HCT116 (cell line): ENCODE data around the gene FSIP1.

Source experiments
- ATF3 ChIP-seq: IDR thresholded peaks from 2 replicates; pipeline ENCODE4 v1.6.1; 2012
- CBX3 ChIP-seq: IDR thresholded peaks from 2 replicates; pipeline ENCODE4 v1.6.1; 2012; ENCODE audit warnings: low read depth
- CTCF ChIP-seq, 3 experiments: fragments of 200-600 bp in 1 of 3; sonication (generic) in 1 of 3; IDR thresholded peaks in 2 of 3; conservative IDR thresholded peaks in 1 of 3; 2 replicates each; pipeline ENCODE4 v1.5.1; 2012 to 2017; ENCODE audit warnings: low read depth in 2 of 3, low read length in 2 of 3, antibody characterized with exemption in 1 of 3, borderline replicate concordance in 1 of 3, control low read depth in 1 of 3, mild to moderate bottlenecking in 1 of 3, mixed read lengths in 1 of 3, mixed run types in 1 of 3, moderate library complexity in 1 of 3; ENCODE audit not compliant: insufficient read depth in 1 of 3
- EZH2 ChIP-seq: fragments of 200-600 bp; sonication (generic); IDR thresholded peaks from 2 replicates; pipeline ENCODE4 v1.6.1; 2017; ENCODE audit warnings: antibody characterized with exemption, mixed run types
- POLR2A ChIP-seq: IDR thresholded peaks from 2 replicates; pipeline ENCODE4 v1.7.0; 2011; ENCODE audit warnings: borderline replicate concordance; ENCODE audit not compliant: insufficient read depth, insufficient read length; ENCODE audit errors: extremely low read depth
- POLR2AphosphoS5 ChIP-seq: IDR thresholded peaks from 2 replicates; pipeline ENCODE4 v1.6.1; 2011; ENCODE audit warnings: mild to moderate bottlenecking, low read depth, low read length, moderate library complexity
- SIN3A ChIP-seq: IDR thresholded peaks from 2 replicates; pipeline ENCODE4 v1.6.1; 2012; ENCODE audit warnings: low read depth
- TCF7L2 ChIP-seq: IDR thresholded peaks from 2 replicates; pipeline ENCODE4 v1.7.0; 2011; ENCODE audit warnings: borderline replicate concordance, inconsistent platforms; ENCODE audit not compliant: insufficient read depth, insufficient read length; ENCODE audit errors: extremely low read depth
- YY1 ChIP-seq: IDR thresholded peaks from 2 replicates; pipeline ENCODE4 v1.6.1; 2011; ENCODE audit warnings: low read length, low read depth, moderate library complexity, mild to moderate bottlenecking; ENCODE audit not compliant: insufficient replicate concordance; ENCODE audit errors: extremely low read depth

- TF ChIP-seq CTCF (IDR thresholded peaks at IDR 0.05 in 2 of 3, conservative IDR thresholded peaks at IDR 0.05 in 1 of 3; ENCODE audit: borderline replicate concordance in 1 of 3, insufficient read depth in 1 of 3, low read depth in 2 of 3, low read length in 2 of 3) (no peak), CBX3 (no peak), SIN3A (no peak), POLR2AphosphoS5 (no peak), POLR2A (no peak), EZH2 (no peak), ATF3 (no peak), TCF7L2 (no peak), YY1 (no peak)
These were observed 152.7 kb downstream of the FSIP1 start for GRCh38 chr15:39629906-39630305.
